ENCODE results near the gene NFASC.

NFASC gene

GRCh38 chr1:204928671-204929486 lies 58.2 kb downstream of the NFASC start:
- DNase-seq (ENCODE audit: low spot score) = no peak

- no peak for DNase-seq (ENCODE audit: low spot score)
Measured at GRCh38 chr1:204929487-204930154, 59.0 kb downstream of the NFASC start.

DNA sequence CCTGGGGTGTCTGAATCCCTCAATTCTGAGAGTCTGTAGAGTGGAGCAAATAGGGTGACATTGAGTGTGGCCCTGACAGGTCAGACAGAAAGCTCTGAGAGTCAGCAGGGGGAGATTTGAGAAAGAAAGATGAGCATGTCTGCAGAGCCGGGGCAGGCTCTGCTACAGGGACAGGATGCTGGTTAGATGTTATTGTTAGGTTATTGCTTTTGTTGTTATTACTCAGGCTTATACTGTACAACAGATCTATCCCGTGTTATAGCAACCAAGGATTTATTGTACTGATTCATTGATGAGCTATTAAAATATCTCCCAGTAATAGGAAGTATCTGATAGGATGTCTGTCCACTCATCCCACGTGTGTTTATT lies 59.5 kb downstream of the NFASC start:
- no peak for DNase-seq (ENCODE audit: low spot score)

DNA sequence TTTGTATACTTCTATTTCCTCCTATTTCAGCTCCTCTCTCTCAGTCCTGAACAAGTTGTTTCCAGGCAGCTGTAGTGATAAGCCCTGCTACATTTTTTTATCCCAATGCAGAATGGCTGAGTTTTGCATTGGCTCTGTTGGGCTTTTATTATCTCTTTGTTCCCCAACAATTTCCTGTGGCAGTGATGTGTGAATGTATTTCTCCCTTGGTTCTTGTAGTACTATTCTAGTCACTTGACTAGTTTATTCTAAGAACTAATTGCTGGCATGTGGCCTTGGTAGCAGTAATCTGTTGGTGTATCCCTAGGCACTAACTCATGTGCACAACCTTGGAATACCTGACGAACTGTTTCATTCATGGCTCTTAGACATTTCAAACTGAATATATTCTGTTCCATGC lies 60.7 kb downstream of the NFASC start:
- no peak for DNase-seq (ENCODE audit: low spot score)

- DNase-seq (ENCODE audit: low spot score) = no peak
Measured at GRCh38 chr1:204931768-204932572, 61.3 kb downstream of the NFASC start.

GRCh38 chr1:204932573-204932909 lies 61.9 kb downstream of the NFASC start:
- no peak for DNase-seq (ENCODE audit: low spot score)

DNA sequence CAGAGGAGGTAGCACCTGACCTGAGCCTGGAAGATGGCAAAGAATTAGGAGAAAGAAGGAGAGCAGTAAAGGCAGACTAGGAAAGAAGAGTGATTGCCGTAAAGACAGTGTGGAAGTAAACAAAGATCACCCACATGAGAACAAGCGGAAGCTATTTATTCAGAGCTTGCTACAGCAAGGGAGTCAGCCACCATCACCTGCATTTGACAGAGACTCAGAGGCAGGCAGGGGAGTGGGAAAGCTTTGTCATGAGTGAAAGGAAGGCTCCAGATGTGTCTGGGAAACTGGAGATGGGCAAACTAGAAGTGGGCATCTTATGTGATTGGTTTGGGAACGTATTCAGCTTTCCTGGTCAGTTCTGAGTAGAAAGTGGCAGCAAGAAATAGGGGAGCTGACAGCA lies 64.5 kb downstream of the NFASC start:
- DNase-seq (ENCODE audit: low spot score) = no peak

- no peak for DNase-seq (ENCODE audit: low spot score)
Measured at GRCh38 chr1:204936765-204937164, 66.1 kb downstream of the NFASC start.

DNA sequence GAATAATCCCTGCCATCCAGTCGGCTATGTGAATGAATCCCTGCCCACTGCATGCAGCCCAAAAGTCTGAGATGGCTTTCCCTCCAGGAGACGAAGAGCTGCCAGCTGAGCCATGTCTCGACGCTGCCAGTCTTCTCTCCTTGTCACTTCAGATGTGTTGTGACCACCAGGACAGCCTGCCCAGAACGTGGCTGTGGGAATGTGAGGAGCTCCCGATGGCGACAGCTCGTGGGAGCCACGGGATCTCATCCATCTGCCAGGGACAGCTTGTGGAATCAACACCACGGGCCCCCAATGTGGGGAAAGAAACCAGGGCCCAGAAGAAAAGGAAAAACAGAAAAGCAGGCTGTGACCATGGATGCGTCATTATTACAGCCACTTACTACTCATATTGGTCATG lies 67.2 kb downstream of the NFASC start:
- no peak for DNase-seq (ENCODE audit: low spot score)

DNA sequence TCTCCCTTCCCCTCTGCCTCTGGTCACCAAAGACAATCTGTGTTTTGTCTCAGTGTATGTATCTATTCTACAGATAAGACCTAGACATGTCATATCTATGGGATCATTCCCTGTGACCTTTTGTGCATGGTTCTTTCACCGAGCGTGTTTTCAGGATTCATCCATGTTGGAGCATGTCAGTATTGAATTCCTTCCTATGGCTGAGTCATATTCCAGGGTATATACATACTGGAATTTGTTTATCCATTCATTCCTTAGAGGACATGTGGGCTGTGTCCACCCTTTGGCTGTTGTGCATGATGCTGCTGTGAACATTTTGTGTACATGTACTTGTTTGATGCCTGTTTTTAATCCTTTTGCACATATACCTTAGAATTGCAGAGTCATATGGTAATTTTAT lies 69.9 kb downstream of the NFASC start:
- no peak for DNase-seq (ENCODE audit: low spot score)

DNA sequence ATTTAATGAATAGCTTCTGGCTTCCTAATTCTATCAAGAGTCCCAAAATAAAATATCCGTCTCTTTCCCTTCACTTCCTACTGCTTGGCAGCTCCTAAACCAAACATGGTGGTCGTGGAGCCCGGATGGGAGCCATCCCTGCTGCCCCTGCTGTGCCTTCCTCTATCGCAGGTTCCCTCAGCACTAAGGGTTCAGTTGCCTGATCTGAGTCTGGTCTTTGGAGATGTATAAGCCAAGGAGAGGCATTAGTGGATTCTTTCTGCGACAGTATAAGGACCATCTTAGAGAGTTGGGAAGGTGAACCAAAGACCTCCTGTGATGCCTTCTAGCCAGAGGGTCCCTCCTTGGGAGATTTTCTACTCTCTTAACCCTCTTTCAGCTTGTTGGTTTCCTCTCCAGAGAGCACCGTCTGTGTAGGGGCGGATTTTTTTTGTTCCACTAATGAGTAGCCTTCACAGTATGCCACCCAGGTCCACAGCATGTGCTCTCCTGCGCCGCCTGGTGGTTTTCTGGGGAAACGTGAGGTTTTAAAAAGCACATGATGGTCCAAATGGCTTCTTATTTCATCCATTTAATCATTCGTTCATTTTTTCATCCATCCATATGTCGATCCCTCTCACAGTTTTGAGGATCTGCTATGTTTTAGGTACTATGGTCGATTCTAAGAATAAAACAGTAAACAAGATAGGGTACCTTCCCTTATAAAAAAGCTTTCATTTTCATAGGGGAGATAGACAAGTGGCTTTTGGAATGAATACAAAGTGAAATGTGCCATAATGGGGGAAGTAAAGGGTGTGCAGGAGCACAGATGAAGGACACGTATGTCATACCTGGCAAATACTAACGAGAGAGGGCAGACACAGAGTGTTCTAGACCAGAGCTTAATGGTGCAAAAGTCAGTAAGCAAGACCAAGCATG lies 71.0 kb downstream of the NFASC start:
- peak; percentile 48 for DNase-seq (ENCODE audit: low spot score)

GRCh38 chr1:204943495-204943894 lies 72.8 kb downstream of the NFASC start:
- DNase-seq (ENCODE audit: low spot score) = no peak

GRCh38 chr1:204944662-204945061 lies 74.0 kb downstream of the NFASC start:
- DNase-seq (ENCODE audit: low spot score) = no peak

GRCh38 chr1:204945565-204945977 lies 74.9 kb downstream of the NFASC start:
- no peak for DNase-seq (ENCODE audit: low spot score)

- DNase-seq (ENCODE audit: low spot score) = no peak
Measured at GRCh38 chr1:204946640-204947039, 76.0 kb downstream of the NFASC start.

- DNase-seq (ENCODE audit: low spot score) = no peak
Measured at GRCh38 chr1:204947338-204947737, 76.7 kb downstream of the NFASC start.

DNA sequence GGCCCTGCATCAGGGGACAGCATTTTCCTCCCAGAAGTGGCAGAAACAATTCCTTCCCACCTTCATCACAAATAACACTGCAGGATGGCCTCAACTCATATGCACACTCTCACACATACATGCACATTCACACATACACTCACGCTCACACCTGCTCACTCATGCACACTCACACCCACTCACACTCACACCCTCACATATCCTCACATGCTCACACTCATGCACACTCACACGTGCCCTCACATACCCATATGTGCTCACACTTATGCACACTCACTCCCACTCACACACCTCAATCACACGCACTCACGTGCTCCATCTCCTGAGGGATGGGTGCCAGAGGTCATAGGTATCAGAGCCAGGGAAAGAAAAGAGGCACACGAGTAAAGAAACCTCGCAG lies 77.1 kb downstream of the NFASC start:
- no peak for DNase-seq (ENCODE audit: low spot score)

GRCh38 chr1:204950353-204951001 lies 79.8 kb downstream of the NFASC start:
- no peak for DNase-seq (ENCODE audit: low spot score)

DNA sequence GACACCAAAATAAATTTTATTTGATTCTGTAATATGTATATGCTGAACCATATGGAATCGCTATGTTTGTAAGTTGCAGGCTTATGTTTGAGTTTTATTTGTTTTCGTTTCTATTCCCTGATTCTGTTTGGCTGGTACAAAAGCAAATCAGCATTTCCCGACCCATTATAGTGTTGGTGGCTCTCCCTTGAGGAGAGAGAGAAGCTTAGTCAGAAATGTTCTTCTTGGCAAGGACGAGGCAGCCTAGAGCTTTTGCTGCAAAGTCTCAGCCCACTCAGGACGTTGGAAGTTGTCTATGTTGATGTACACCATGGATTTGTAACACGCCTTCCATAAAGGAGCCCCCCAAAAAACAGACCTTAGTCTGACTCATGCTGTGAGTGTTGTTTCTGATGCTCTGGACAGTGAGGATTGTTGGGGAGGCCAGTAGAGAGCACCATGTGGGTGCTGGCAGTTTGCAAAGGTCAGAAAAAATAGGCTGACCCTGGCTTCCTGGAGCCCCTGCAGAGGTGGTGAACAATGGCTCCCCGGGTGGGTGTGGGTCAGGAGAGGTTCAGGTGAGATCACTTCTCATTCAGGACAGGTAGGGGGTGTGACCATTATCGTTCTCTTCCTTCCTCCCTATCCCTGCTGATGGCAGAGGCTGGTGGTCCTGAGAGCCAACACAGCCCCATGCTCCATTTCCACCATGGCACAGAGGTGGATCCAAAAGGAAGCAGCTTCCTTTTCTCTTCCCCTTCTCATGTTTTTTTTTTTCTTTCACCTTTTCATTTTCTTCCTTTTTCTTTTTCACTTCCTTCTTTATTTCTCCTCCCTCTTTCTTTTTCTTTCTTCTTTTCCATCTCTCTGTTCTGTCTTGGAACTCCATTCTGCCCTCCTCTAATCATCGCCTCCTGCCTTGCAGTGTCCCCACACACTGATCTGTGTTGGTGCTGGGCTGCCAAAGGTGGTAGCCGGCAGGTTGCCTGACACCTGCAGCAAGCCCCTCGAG lies 88.0 kb downstream of the NFASC start:
- no peak for DNase-seq (ENCODE audit: low spot score)

DNA sequence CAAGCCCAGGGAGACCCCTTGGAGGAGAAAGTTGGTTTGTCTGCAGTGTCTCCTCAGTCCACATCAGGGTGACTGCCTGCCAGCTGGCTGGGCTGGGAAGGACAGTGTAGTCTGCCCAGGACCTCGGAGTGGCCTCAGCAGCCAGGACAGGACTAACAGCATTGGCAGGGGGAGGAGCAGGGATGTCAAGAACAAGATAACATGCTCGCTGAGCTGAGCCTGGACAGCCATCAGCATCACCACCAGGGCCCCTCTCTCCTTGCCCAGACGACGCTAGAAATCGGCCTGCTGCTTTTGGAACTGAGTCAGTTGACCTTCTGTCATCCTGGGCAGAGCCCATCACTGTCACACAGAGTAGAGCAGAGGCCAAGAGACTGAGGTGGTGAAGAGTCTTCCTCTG lies 88.7 kb downstream of the NFASC start:
- no peak for DNase-seq (ENCODE audit: low spot score)
